IMR-90 (cell line): Measurements from ENCODE around the gene CYP2R1. TPM values are rescaled to one million over a fixed set of nuclear protein-coding genes. Genes with fewer than 3 reads are reported as not detected.

Source experiments
- ATAC-seq: fragments of 200-7000 bp; cut with Tn5 transposase; 2 replicates; pipeline ENCODE4 v1.9.1; 2020; ENCODE audit warnings: low read depth, mild to moderate bottlenecking, moderate library complexity
- BruUV-seq: library from RNA; stranded (reverse); fragments of 400-500 nt; replicated peaks from 2 replicates; lab custom pipeline; 2021; lab: Mats Ljungman, UMichigan
- CTCF ChIA-PET: fragments of 300-600 bp; formaldehyde crosslinking; extraction: SDS; loops from one replicate; lab custom pipeline; 2021; ENCODE audit warnings: antibody characterized with exemption; lab: Yijun Ruan, JAX
- POLR2A ChIA-PET: fragments of 300-600 bp; sonication (Branson Sonifier 250); formaldehyde crosslinking; loops from one replicate; lab custom pipeline; 2022; ENCODE audit warnings: antibody characterized with exemption; ENCODE audit not compliant: unreplicated experiment; lab: Charles Lee
- DNase-seq: peaks from one replicate; pipeline ENCODE4 v3.0.0; 2013
- H2AFZ ChIP-seq: replicated peaks from 2 replicates; pipeline ENCODE3; 2013; ENCODE audit warnings: low read length, mild to moderate bottlenecking; ENCODE audit not compliant: poor library complexity
- H2AK5ac ChIP-seq: 2 replicates; pipeline ENCODE4 v1.6.1; 2013; ENCODE audit warnings: low read depth, low read length, inconsistent platforms
- H2AK9ac ChIP-seq: replicated peaks from 2 replicates; pipeline ENCODE3; 2013; ENCODE audit warnings: mild to moderate bottlenecking, low read depth, low read length, moderate library complexity; ENCODE audit not compliant: poor library complexity
- H2BK120ac ChIP-seq: 2 replicates; pipeline ENCODE4 v1.6.1; 2013; ENCODE audit warnings: low read depth, low read length, inconsistent platforms
- H2BK15ac ChIP-seq: 3 replicates; pipeline ENCODE4 v1.6.1; 2013; ENCODE audit warnings: low read depth, low read length, inconsistent platforms
- H2BK20ac ChIP-seq: 2 replicates; pipeline ENCODE4 v1.6.1; 2013; ENCODE audit warnings: low read depth, mild to moderate bottlenecking, inconsistent platforms, low read length, moderate library complexity
- H2BK5ac ChIP-seq: 2 replicates; pipeline ENCODE4 v1.6.1; 2013; ENCODE audit warnings: mild to moderate bottlenecking, low read depth, low read length, inconsistent platforms; ENCODE audit not compliant: poor library complexity, severe bottlenecking
- H3K14ac ChIP-seq: replicated peaks from 2 replicates; pipeline ENCODE4 v1.6.1; 2013; ENCODE audit warnings: low read depth, low read length, inconsistent platforms
- H3K18ac ChIP-seq: 2 replicates; pipeline ENCODE4 v1.6.1; 2013; ENCODE audit warnings: low read depth, low read length, control low read depth
- H3K23ac ChIP-seq: 2 replicates; pipeline ENCODE4 v1.6.1; 2013; ENCODE audit warnings: low read depth, low read length, inconsistent platforms
- H3K27ac ChIP-seq: 2 replicates; pipeline ENCODE4 v1.5.1; 2013; ENCODE audit warnings: mild to moderate bottlenecking, control low read depth, low read length; ENCODE audit not compliant: insufficient read depth
- H3K27me3 ChIP-seq: 2 replicates; pipeline ENCODE4 v1.6.1; 2013; ENCODE audit warnings: low read length; ENCODE audit not compliant: control insufficient read depth, insufficient read depth
- H3K36me3 ChIP-seq: 2 replicates; pipeline ENCODE4 v1.6.1; 2013; ENCODE audit warnings: low read length, mixed read lengths; ENCODE audit not compliant: control insufficient read depth, insufficient read depth
- H3K4ac ChIP-seq: 2 replicates; pipeline ENCODE4 v1.6.1; 2013; ENCODE audit warnings: low read depth, low read length, inconsistent platforms
- H3K4me1 ChIP-seq: 2 replicates; pipeline ENCODE4 v1.6.1; 2013; ENCODE audit warnings: low read length, mixed read lengths; ENCODE audit not compliant: control insufficient read depth, insufficient read depth
- H3K4me2 ChIP-seq: 2 replicates; pipeline ENCODE4 v1.6.1; 2013; ENCODE audit warnings: low read depth, mild to moderate bottlenecking, control low read depth, low read length, moderate library complexity
- H3K4me3 ChIP-seq: 2 replicates; pipeline ENCODE4 v1.5.1; 2013; ENCODE audit warnings: low read depth, mild to moderate bottlenecking, control low read depth, low read length, moderate library complexity; ENCODE audit not compliant: insufficient read depth
- H3K56ac ChIP-seq: 2 replicates; pipeline ENCODE4 v1.6.1; 2013; ENCODE audit warnings: low read length, inconsistent platforms; ENCODE audit not compliant: insufficient read depth; ENCODE audit errors: extremely low read depth
- H3K79me1 ChIP-seq, 2 experiments: 2 replicates each; pipeline ENCODE4 v1.6.1; 2013; ENCODE audit warnings: low read length in 2 of 2, inconsistent platforms in 1 of 2, low read depth in 1 of 2
- H3K9ac ChIP-seq: 2 replicates; pipeline ENCODE4 v1.6.1; 2013; ENCODE audit warnings: low read depth, low read length, control low read depth
- H3K9me1 ChIP-seq: 2 replicates; pipeline ENCODE4 v1.6.1; 2013; ENCODE audit warnings: low read length, inconsistent platforms; ENCODE audit not compliant: insufficient read depth
- H3K9me3 ChIP-seq: 2 replicates; pipeline ENCODE4 v1.6.1; 2013; ENCODE audit warnings: low read length; ENCODE audit not compliant: control insufficient read depth, insufficient read depth
- H4K20me1 ChIP-seq: 2 replicates; pipeline ENCODE4 v1.6.1; 2013; ENCODE audit warnings: low read length, inconsistent platforms; ENCODE audit not compliant: insufficient read depth
- H4K5ac ChIP-seq: 2 replicates; pipeline ENCODE4 v1.6.1; 2013; ENCODE audit warnings: mild to moderate bottlenecking, low read depth, low read length, control low read depth
- H4K8ac ChIP-seq, 2 experiments: 2 replicates each; pipeline ENCODE4 v1.6.1; 2013; ENCODE audit warnings: low read depth in 2 of 2, low read length in 2 of 2, control low read depth in 1 of 2, inconsistent platforms in 1 of 2
- H4K91ac ChIP-seq: 2 replicates; pipeline ENCODE4 v1.6.1; 2013; ENCODE audit warnings: low read depth, low read length, inconsistent platforms; ENCODE audit not compliant: insufficient read depth
- MAFK ChIP-seq: IDR thresholded peaks from 2 replicates; pipeline ENCODE4 v1.6.1; 2012; ENCODE audit warnings: low read depth, low read length, improper control_type of control experiment
- RFX5 ChIP-seq: IDR thresholded peaks from 2 replicates; pipeline ENCODE4 v1.8.0; 2012; ENCODE audit warnings: low read depth, mild to moderate bottlenecking, low read length, moderate library complexity
- WGBS, 2 experiments: methylation state at CpG; one replicate each; pipeline versions ENCODE4 v1.1.5 to v1.1.7; 2013; ENCODE audit warnings: missing lambda C conversion rate in 2 of 2; ENCODE audit not compliant: insufficient read length in 1 of 2; ENCODE audit errors: extremely low coverage in 2 of 2; 5-methylcytosine and 5-hydroxymethylcytosine counted together
- dilution Hi-C: fragments of 300-500 bp; cut with HindIII; formaldehyde crosslinking; loops from one replicate; pipeline ENCODE4 v1.14.3; 2018; ENCODE audit warnings: low sequenced_read_pairs; ENCODE audit not compliant: unreplicated experiment
- in situ Hi-C: fragments of 300-500 bp; cut with MboI; formaldehyde crosslinking; loops from 3 replicates; pipeline ENCODE4 v1.14.3; 2019; ENCODE audit warnings: low sequenced_read_pairs, inconsistent platforms, mixed read lengths
- intact Hi-C: fragments of 100-400 bp; cut with micrococcal nuclease; formaldehyde crosslinking; loops from 2 replicates; pipeline ENCODE4 v1.10.0; 2022
- polyA plus RNA-seq, 3 experiments: library from polyadenylated mRNA; depleted of rRNA; stranded (reverse); fragments of >200 nt; gene quantifications; 2 replicates each; pipeline ENCODE4 v1.2.3, GENCODE V29; 2012; ENCODE audit warnings: low replicate concordance in 1 of 3
- total RNA-seq: library from RNA; depleted of rRNA; stranded (reverse); fragments of >200 nt; gene quantifications from 2 replicates; pipeline ENCODE4 v1.2.3, GENCODE V29; 2012

CYP2R1 gene
- total and polyA plus RNA-seq, 2 of the 4 experiments (the other 2 are of a cell fraction), result 4.7 to 5.2 TPM

- Histone ChIP-seq H3K4me3 (no peak overlapping the region), H4K91ac (no peak overlapping the region), H2BK120ac (no peak overlapping the region), H2AK5ac (no peak overlapping the region), H3K9me1 (no peaks in the 10 kb centered on the region), H3K36me3 (no peaks in the 10 kb centered on the region), H4K5ac (no peak overlapping the region), H3K4me1 (no peaks in the 10 kb centered on the region), H2BK15ac (no peak overlapping the region), H2AFZ (no peak overlapping the region), H3K9me3 (no peaks in the 10 kb centered on the region), H3K79me1 (no peaks in the 10 kb centered on the region), H3K14ac (no peak overlapping the region), H3K27ac (no peak overlapping the region), H3K18ac (no peak overlapping the region), H4K20me1 (no peaks in the 10 kb centered on the region), H3K23ac (no peak overlapping the region), H3K4ac (no peak overlapping the region), H3K56ac (no peak overlapping the region), H3K9ac (no peak overlapping the region), H3K27me3 (no peaks in the 10 kb centered on the region), H2BK5ac (no peak overlapping the region), H4K8ac (no peak overlapping the region), H3K4me2 (no peak overlapping the region), H2BK20ac (no peak overlapping the region), H2AK9ac (no peak overlapping the region)
- BruUV-seq, result no TSS peak
- no CpG with 5 or more reads among the region's 3 CpGs for WGBS, 2 experiments
- TF ChIP-seq MAFK, result peak; percentile 78
- no peak for TF ChIP-seq RFX5
- no peak for ATAC-seq
- no peak for DNase-seq
- POLR2A ChIA-PET, result no interaction called here
- CTCF ChIA-PET, result no interaction called here
- intact Hi-C loops (no loop called here), dilution Hi-C loops (no loop called here), in situ Hi-C loops (no loop called here)
Observed at GRCh38 chr11:14842002-14842401, 50.0 kb downstream of the CYP2R1 start.
